ENCODE data around the gene CRYBA2. TPM values are rescaled to one million over a fixed set of nuclear protein-coding genes. Genes with fewer than 3 reads are reported as not detected.
A peak's percentile ranks its signal among the peaks of the same experiment; 100 is the strongest.

CRYBA2 gene
- total and polyA plus RNA-seq, 3 donors from 2014 or later = 0.56 to 2.9 (median 2.7) TPM

- TF ChIP-seq CTCF (IDR thresholded peaks at IDR 0.05) (no peak), POLR2A (IDR thresholded peaks at IDR 0.05) (no peak)
- H3K36me3 ChIP-seq (ENCODE audit: low read depth, missing control alignments) = no peaks in the 10 kb centered on the region
- H3K27ac ChIP-seq = no peak overlapping the region
- no peak for DNase-seq
- no peaks in the 10 kb centered on the region for H3K27me3 ChIP-seq
- no peaks in the 10 kb centered on the region for H3K4me1 ChIP-seq
- intact Hi-C loops (cut with DNase I; ENCODE audit: low total_unique reads) = no loop called here
- H3K9me3 ChIP-seq = no peaks in the 10 kb centered on the region
- WGBS, 2 donors = 5 to 7% methylated on average over 4 of the region's 4 CpGs
- H3K4me3 ChIP-seq = no peak overlapping the region
Observed at GRCh38 chr2:218961229-218961628, 32.0 kb downstream of the CRYBA2 start.

GRCh38 chr2:218960309-218961165, 32.7 kb downstream of the CRYBA2 start:
- H3K9me3 ChIP-seq = no peaks in the 10 kb centered on the region
- no peaks in the 10 kb centered on the region for H3K36me3 ChIP-seq (ENCODE audit: low read depth, missing control alignments)
- TF ChIP-seq CTCF (IDR thresholded peaks at IDR 0.05) (no peak), POLR2A (IDR thresholded peaks at IDR 0.05) (no peak)
- no peak for DNase-seq
- H3K27ac ChIP-seq = no peak overlapping the region
- no peaks in the 10 kb centered on the region for H3K4me1 ChIP-seq
- peak overlapping the region in 1 of 2 donors; percentile 52 for H3K4me3 ChIP-seq
- 1% methylated on average over 9 to 42 of the region's 87 CpGs for WGBS, 2 donors
- H3K27me3 ChIP-seq = no peaks in the 10 kb centered on the region
- intact Hi-C loops (cut with DNase I; ENCODE audit: low total_unique reads) = no loop called here

GRCh38 chr2:218959761-218960308, 33.4 kb downstream of the CRYBA2 start:
- no peak for TF ChIP-seq POLR2A (IDR thresholded peaks at IDR 0.05)
- TF ChIP-seq CTCF (IDR thresholded peaks at IDR 0.05) = no peak
- H3K9me3 ChIP-seq = no peaks in the 10 kb centered on the region
- intact Hi-C loops (cut with DNase I; ENCODE audit: low total_unique reads) = no loop called here
- no peaks in the 10 kb centered on the region for H3K4me1 ChIP-seq
- WGBS, 2 donors = 1% methylated on average over 44 of the region's 67 CpGs; no CpG with 5 or more reads in 1 of the 2 donors
- no peaks in the 10 kb centered on the region for H3K36me3 ChIP-seq (ENCODE audit: low read depth, missing control alignments)
- DNase-seq = no peak
- no peak overlapping the region for H3K27ac ChIP-seq
- peak overlapping the region; percentile 42 to 52 for H3K4me3 ChIP-seq
- H3K27me3 ChIP-seq = no peaks in the 10 kb centered on the region

- no peaks in the 10 kb centered on the region for H3K36me3 ChIP-seq (ENCODE audit: low read depth, missing control alignments)
- H3K4me1 ChIP-seq = no peaks in the 10 kb centered on the region
- H3K9me3 ChIP-seq = no peaks in the 10 kb centered on the region
- DNase-seq = peak; percentile 94
- TF ChIP-seq CTCF (IDR thresholded peaks at IDR 0.05) (no peak), POLR2A (IDR thresholded peaks at IDR 0.05) (no peak)
- 2% methylated on average over 26 to 37 of the region's 37 CpGs for WGBS, 2 donors
- H3K27ac ChIP-seq = no peak within 1 kb of the TSS
- peak within 1 kb of the TSS; percentile 42 to 52 for H3K4me3 ChIP-seq
- H3K27me3 ChIP-seq = no peaks in the 10 kb centered on the region
- intact Hi-C loops (cut with DNase I; ENCODE audit: low total_unique reads) = no loop called here
Observed at GRCh38 chr2:218959141-218959731, 34.0 kb downstream of the CRYBA2 start, which contains the start of gene CDK5R2. CDK5R2 (plus strand) TSS chr2:218959666; CDS start chr2:218959821, 155 bp downstream.
